K562 (cell line): ENCODE measurements around the gene PUSL1. TPM values are rescaled to one million over a fixed set of nuclear protein-coding genes. Genes with fewer than 3 reads are reported as not detected.

ENCODE experiments used
- CBX5 ChIP-seq: IDR thresholded peaks from 2 replicates; pipeline ENCODE4 v1.6.1; 2014; ENCODE audit warnings: low read depth, borderline replicate concordance
- FOXK2 ChIP-seq, 2 experiments: fragments of 450-650 bp; IDR thresholded peaks in 1 of 2; conservative IDR thresholded peaks in 1 of 2; 2 replicates each; pipeline ENCODE4 v1.6.1; 2016; ENCODE audit warnings: low read depth in 2 of 2, mild to moderate bottlenecking in 1 of 2
- FOXM1 ChIP-seq, 2 experiments: fragments of 450-650 bp in 1 of 2; sonication (generic) in 1 of 2; formaldehyde crosslinking in 1 of 2; IDR thresholded peaks; 2 replicates each; pipeline versions ENCODE4 v1.6.1 to v1.9.0; 2017 to 2022; ENCODE audit warnings: low read depth in 2 of 2, mild to moderate bottlenecking in 2 of 2, missing genetic modification reagents in 1 of 2, moderate library complexity in 1 of 2
- KDM5B ChIP-seq: fragments of 200-600 bp; sonication (generic); IDR thresholded peaks from 2 replicates; pipeline ENCODE4 v1.6.1; 2012; ENCODE audit warnings: low read depth, mild to moderate bottlenecking, moderate library complexity, low read length, control low read depth, inconsistent platforms; ENCODE audit not compliant: insufficient replicate concordance
- MIER1 ChIP-seq: fragments of 450-650 bp; IDR thresholded peaks from 2 replicates; pipeline ENCODE4 v1.6.1; 2016; ENCODE audit warnings: antibody characterized with exemption, mild to moderate bottlenecking, low read depth
- NFE2L1 ChIP-seq: fragments of 450-650 bp; IDR thresholded peaks from 2 replicates; pipeline ENCODE4 v1.6.1; 2016; ENCODE audit warnings: missing genetic modification characterization, low read depth, mild to moderate bottlenecking, missing compliant biosample characterization, moderate library complexity, borderline replicate concordance
- NR1H2 ChIP-seq: sonication (generic); formaldehyde crosslinking; IDR thresholded peaks from 2 replicates; pipeline ENCODE4 v1.4.0; 2020; ENCODE audit warnings: mild to moderate bottlenecking, missing genetic modification reagents
- RUNX1 ChIP-seq: sonication (generic); IDR thresholded peaks from 2 replicates; pipeline ENCODE4 v1.6.1; 2016; ENCODE audit warnings: antibody characterized with exemption, low read depth
- SMARCA4 ChIP-seq: fragments of 450-650 bp; IDR thresholded peaks from 2 replicates; pipeline ENCODE4 v1.6.1; 2016
- SRSF1 ChIP-seq: fragments of 200-400 bp; formaldehyde crosslinking; IDR thresholded peaks from 2 replicates; pipeline ENCODE4 v1.6.1; 2017; ENCODE audit warnings: mild to moderate bottlenecking, low read depth, low read length, moderate library complexity
- TGIF2 ChIP-seq: sonication (generic); formaldehyde crosslinking; IDR thresholded peaks from 2 replicates; pipeline ENCODE4 v1.8.1; 2022; ENCODE audit warnings: mild to moderate bottlenecking, missing genetic modification reagents, moderate library complexity
- ZNF239 ChIP-seq: fragments of 250-450 bp; sonication (Bioruptor Pico); IDR thresholded peaks from 2 replicates; pipeline ENCODE4 v1.4.0; 2020; ENCODE audit warnings: mild to moderate bottlenecking
- polyA plus RNA-seq, 8 experiments: library from polyadenylated mRNA; depleted of rRNA in 4 of 8; stranded (reverse) in 5 of 8; unstranded in 3 of 8; fragments of >200 nt; fragmentation: Nextera tagmentation in 2 of 8; fragmentation: Illumina TruSeq in 1 of 8; extraction: Ambion mirVana in 2 of 8; extraction: Trizol in 1 of 8; gene quantifications; 2 replicates each; pipeline versions ENCODE4 v1.2.1 to v1.2.3, GENCODE V29; 2011 to 2014; ENCODE audit warnings: inconsistent platforms in 1 of 8, missing spikeins in 1 of 8
- total RNA-seq, 7 experiments: library from RNA; depleted of rRNA in 6 of 7; stranded (reverse); fragments of >200 nt in 6 of 7; fragmentation: Illumina TruSeq in 2 of 7; extraction: Trizol in 2 of 7; gene quantifications; 2 replicates each; pipeline versions ENCODE4 v1.2.1 to v1.2.3, GENCODE V29; 2011 to 2021; ENCODE audit warnings: low replicate concordance in 1 of 7
- TF ChIP-seq, protein P1 (sequence below): sonication (generic); formaldehyde crosslinking; IDR thresholded peaks from 2 replicates; pipeline ENCODE4 v1.8.0; 2023; ENCODE audit warnings: mild to moderate bottlenecking, missing genetic modification reagents
- TF ChIP-seq, protein P2 (sequence below): sonication (generic); formaldehyde crosslinking; IDR thresholded peaks from 2 replicates; pipeline ENCODE4 v1.9.0; 2022; ENCODE audit warnings: mild to moderate bottlenecking, missing genetic modification reagents
- TF ChIP-seq, protein P3 (sequence below), 2 experiments: fragments of 450-650 bp; IDR thresholded peaks; 2 replicates each; pipeline ENCODE4 v1.6.1; 2016
- TF ChIP-seq, protein P4 (sequence below), 2 experiments: fragments of 450-650 bp in 1 of 2; sonication (generic) in 1 of 2; formaldehyde crosslinking; conservative IDR thresholded peaks; 2 replicates each; pipeline versions ENCODE4 v1.4.0 to v1.8.1; 2020 to 2022; ENCODE audit warnings: mild to moderate bottlenecking in 1 of 2, missing genetic modification reagents in 1 of 2
- TF ChIP-seq, protein P5 (sequence below): sonication (generic); formaldehyde crosslinking; IDR thresholded peaks from 2 replicates; pipeline ENCODE4 v1.8.1; 2023; ENCODE audit warnings: missing genetic modification reagents, mild to moderate bottlenecking, borderline replicate concordance

PUSL1 gene
- total and polyA plus RNA-seq, 9 of the 15 experiments (the other 6 are each of a cell fraction or from before 2014, with no cell fraction given): 0.62 to 86.9 (median 13.6) TPM

DNA sequence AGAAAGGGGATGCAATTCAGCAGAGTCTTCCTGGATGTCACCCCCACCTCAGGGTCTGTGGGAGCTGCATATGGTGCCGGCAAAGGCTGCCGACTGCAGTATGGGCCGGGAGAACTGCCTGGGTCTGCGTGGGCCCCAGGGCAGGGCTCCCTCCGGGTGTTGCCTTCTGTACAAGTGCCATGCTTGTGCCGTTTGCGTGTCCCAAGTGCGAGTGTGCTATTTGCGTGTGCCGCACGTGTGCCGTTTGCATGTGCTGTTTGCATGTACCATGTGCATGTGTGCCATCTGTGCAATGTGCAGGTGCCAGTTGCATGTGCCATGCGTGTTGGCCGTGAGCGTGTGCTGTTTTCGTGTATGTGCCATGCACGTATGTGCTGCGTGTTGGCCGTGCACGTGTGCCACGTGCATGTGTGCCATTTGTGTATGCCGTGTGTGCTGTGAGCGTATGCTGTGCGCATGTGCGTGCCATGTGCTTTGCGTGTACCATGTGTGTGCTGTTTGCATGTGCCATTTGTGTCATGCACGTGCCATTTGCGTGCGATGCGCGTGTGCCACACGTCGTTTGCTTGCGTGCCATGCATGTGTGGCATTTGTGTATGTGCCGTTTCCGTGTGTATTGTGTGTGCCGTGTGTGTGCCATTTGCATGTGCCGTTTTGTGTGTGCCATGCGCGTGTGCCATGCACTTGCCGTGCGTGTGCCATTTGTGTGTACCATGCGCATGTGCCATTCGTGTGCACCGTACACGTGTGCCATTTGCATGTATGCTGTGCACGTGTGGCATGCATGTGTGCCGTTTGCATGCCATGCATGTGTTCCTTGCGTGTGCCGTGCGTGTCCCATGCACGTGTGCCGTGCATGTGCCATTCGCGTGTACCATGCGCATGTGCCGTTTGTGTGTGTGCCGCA lies 21.2 kb downstream of the PUSL1 start (continued):
- TF ChIP-seq FOXK2 (conservative IDR thresholded peaks at IDR 0.05 in 1 of 2, IDR thresholded peaks at IDR 0.05 in 1 of 2; ENCODE audit: low read depth in 2 of 2) (no peak), SRSF1 (0 out of 2 replicates have a peak, but pooled peaks have one; percentile 58), NFE2L1 (tag) (no peak), CBX5 (no peak; the same call in 1 of the 2 replicates), FOXM1 (IDR thresholded peaks at IDR 0.05; ENCODE audit: low read depth) (no peak), FOXM1 (CRISPR knock-in tag; IDR thresholded peaks at IDR 0.05; ENCODE audit: low read depth) (no peak), TGIF2 (CRISPR knock-in tag) (no peak), KDM5B (peak; percentile 67), ZNF239 (CRISPR knock-in tag) (no peak), NR1H2 (CRISPR knock-in tag) (no peak), MIER1 (no peak), RUNX1 (no peak), SMARCA4 (no peak)
- TF ChIP-seq, protein P1, sequence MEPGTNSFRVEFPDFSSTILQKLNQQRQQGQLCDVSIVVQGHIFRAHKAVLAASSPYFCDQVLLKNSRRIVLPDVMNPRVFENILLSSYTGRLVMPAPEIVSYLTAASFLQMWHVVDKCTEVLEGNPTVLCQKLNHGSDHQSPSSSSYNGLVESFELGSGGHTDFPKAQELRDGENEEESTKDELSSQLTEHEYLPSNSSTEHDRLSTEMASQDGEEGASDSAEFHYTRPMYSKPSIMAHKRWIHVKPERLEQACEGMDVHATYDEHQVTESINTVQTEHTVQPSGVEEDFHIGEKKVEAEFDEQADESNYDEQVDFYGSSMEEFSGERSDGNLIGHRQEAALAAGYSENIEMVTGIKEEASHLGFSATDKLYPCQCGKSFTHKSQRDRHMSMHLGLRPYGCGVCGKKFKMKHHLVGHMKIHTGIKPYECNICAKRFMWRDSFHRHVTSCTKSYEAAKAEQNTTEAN (CRISPR knock-in tag): no peak
- TF ChIP-seq, protein P2, sequence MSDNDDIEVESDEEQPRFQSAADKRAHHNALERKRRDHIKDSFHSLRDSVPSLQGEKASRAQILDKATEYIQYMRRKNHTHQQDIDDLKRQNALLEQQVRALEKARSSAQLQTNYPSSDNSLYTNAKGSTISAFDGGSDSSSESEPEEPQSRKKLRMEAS (CRISPR knock-in tag): peak; percentile 81
- TF ChIP-seq, protein P3, sequence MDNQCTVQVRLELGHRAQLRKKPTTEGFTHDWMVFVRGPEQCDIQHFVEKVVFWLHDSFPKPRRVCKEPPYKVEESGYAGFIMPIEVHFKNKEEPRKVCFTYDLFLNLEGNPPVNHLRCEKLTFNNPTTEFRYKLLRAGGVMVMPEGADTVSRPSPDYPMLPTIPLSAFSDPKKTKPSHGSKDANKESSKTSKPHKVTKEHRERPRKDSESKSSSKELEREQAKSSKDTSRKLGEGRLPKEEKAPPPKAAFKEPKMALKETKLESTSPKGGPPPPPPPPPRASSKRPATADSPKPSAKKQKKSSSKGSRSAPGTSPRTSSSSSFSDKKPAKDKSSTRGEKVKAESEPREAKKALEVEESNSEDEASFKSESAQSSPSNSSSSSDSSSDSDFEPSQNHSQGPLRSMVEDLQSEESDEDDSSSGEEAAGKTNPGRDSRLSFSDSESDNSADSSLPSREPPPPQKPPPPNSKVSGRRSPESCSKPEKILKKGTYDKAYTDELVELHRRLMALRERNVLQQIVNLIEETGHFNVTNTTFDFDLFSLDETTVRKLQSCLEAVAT (IDR thresholded peaks at IDR 0.05): no peak
- TF ChIP-seq, protein P4, sequence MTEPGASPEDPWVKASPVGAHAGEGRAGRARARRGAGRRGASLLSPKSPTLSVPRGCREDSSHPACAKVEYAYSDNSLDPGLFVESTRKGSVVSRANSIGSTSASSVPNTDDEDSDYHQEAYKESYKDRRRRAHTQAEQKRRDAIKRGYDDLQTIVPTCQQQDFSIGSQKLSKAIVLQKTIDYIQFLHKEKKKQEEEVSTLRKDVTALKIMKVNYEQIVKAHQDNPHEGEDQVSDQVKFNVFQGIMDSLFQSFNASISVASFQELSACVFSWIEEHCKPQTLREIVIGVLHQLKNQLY (CRISPR knock-in tag; conservative IDR thresholded peaks at IDR 0.05): 0 out of 4 replicates have a peak, but pooled peaks of 1 of the 2 experiments have one; percentile 42
- TF ChIP-seq, protein P5, sequence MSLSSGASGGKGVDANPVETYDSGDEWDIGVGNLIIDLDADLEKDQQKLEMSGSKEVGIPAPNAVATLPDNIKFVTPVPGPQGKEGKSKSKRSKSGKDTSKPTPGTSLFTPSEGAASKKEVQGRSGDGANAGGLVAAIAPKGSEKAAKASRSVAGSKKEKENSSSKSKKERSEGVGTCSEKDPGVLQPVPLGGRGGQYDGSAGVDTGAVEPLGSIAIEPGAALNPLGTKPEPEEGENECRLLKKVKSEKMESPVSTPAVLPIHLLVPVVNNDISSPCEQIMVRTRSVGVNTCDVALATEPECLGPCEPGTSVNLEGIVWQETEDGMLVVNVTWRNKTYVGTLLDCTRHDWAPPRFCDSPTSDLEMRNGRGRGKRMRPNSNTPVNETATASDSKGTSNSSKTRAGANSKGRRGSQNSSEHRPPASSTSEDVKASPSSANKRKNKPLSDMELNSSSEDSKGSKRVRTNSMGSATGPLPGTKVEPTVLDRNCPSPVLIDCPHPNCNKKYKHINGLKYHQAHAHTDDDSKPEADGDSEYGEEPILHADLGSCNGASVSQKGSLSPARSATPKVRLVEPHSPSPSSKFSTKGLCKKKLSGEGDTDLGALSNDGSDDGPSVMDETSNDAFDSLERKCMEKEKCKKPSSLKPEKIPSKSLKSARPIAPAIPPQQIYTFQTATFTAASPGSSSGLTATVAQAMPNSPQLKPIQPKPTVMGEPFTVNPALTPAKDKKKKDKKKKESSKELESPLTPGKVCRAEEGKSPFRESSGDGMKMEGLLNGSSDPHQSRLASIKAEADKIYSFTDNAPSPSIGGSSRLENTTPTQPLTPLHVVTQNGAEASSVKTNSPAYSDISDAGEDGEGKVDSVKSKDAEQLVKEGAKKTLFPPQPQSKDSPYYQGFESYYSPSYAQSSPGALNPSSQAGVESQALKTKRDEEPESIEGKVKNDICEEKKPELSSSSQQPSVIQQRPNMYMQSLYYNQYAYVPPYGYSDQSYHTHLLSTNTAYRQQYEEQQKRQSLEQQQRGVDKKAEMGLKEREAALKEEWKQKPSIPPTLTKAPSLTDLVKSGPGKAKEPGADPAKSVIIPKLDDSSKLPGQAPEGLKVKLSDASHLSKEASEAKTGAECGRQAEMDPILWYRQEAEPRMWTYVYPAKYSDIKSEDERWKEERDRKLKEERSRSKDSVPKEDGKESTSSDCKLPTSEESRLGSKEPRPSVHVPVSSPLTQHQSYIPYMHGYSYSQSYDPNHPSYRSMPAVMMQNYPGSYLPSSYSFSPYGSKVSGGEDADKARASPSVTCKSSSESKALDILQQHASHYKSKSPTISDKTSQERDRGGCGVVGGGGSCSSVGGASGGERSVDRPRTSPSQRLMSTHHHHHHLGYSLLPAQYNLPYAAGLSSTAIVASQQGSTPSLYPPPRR (CRISPR knock-in tag): no peak
